Uterus (tissue), 4 donors: ENCODE results near the gene BOLA1. TPM values are rescaled to one million over a fixed set of nuclear protein-coding genes. Genes with fewer than 3 reads are reported as not detected.
"Not testable (repeated sequence)": the region's sequence is repeated elsewhere in the genome, so short reads cannot be mapped to it uniquely, and the experiment has no call there.

Experiments used
- DNase-seq, 2 donors: peaks; one replicate each; pipeline ENCODE4 v3.0.0-alpha.2; 2019 to 2020
- H3K27ac ChIP-seq, 2 donors: fragments of 200-600 bp; sonication (generic); 1 replicate in 1 of 2; 2 replicates in 1 of 2; pipeline ENCODE4 v1.5.1; 2016 to 2018
- H3K27me3 ChIP-seq, 2 donors: fragments of 200-600 bp; sonication (generic); one replicate each; pipeline ENCODE4 v1.5.1; 2018 to 2019; ENCODE audit warnings: control low read depth in 1 of 2
- H3K36me3 ChIP-seq, 2 donors: fragments of 200-600 bp; sonication (generic); one replicate each; pipeline ENCODE4 v1.5.1; 2019; ENCODE audit warnings: control low read depth in 1 of 2
- H3K4me1 ChIP-seq, 2 donors: fragments of 200-600 bp; sonication (generic); one replicate each; pipeline ENCODE4 v1.5.1; 2018 to 2019; ENCODE audit warnings: control low read depth in 1 of 2
- H3K4me3 ChIP-seq, 2 donors: fragments of 200-600 bp; sonication (generic); 1 replicate in 1 of 2; 2 replicates in 1 of 2; pipeline ENCODE4 v1.5.1; 2018 to 2019; ENCODE audit warnings: mild to moderate bottlenecking in 1 of 2
- H3K9me3 ChIP-seq, 2 donors: fragments of 200-600 bp; sonication (generic); one replicate each; pipeline ENCODE4 v1.5.1; 2019; ENCODE audit warnings: control low read depth in 1 of 2
- POLR2A ChIP-seq, 2 donors: fragments of 450-650 bp; IDR thresholded peaks; one replicate each; pipeline ENCODE4 v1.6.1; 2016; ENCODE audit warnings: antibody characterized with exemption in 2 of 2, mild to moderate bottlenecking in 1 of 2, moderate library complexity in 1 of 2
- intact Hi-C: fragments of 100-400 bp; cut with DNase I; formaldehyde crosslinking; loops from one replicate; pipeline ENCODE4 v1.15.1; 2023; ENCODE audit warnings: low total_unique reads
- total RNA-seq, 4 donors: library from RNA; depleted of rRNA in 3 of 4; stranded (reverse); fragments of >200 nt in 3 of 4; gene quantifications; one replicate each; pipeline versions ENCODE4 v1.1.0 to v1.2.4, GENCODE V29; 2014 to 2023
- TF ChIP-seq, protein P1 (sequence below), 4 experiments: fragments of 200-600 bp in 2 of 4; fragments of 450-650 bp in 2 of 4; sonication (generic) in 2 of 4; IDR thresholded peaks; one replicate each; pipeline ENCODE4 v1.5.1; 2016 to 2019; ENCODE audit warnings: antibody characterized with exemption in 4 of 4, mild to moderate bottlenecking in 2 of 4, moderate library complexity in 1 of 4
- donor health status: DM: yes; HTN: yes; CAD: no.

BOLA1 gene
- total RNA-seq, 4 donors from 2014 or later, result 2.1 to 51.2 (median 15.3) TPM

DNA sequence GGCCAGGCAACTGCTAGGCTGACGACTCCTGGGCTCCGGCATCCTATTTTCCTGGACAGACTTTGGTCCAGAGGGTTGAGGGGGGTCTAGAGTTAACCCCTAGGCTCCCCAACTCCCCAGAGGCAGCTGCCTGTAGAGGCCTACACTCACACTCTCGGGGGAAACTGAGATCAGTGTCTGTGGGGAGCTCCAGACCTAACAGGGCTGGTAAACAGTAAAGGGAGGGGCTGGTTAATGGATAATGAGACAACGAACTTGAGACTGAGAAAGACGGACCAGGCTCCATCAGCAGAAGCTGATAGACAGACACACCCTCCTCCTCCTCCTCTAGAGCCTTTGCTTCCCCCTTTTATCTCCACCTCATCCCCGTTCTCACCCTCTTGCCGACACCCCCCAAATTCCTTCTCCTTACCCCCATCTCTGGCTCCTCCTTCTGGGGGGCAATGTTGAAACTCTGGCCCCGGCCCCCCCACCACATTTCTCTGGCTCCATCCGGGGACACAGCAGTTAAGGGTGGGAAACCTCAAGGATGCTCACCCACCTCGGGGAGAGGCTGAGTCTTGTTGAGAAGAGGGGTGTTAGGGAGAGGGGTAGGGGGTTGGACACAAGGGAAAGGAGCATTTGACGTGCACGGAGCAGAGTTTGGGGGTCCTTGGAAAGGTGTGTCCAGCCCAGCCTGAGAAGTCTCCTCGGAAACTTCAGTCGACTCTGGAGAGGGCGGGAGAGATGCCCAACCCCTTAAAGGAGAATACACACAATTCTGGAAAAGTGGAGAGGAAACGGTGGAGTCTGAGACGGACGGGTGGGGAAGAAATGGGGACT is 37.0 kb downstream of the BOLA1 start, which contains the start of gene MTMR11:
TSS of gene MTMR11 (minus strand) at position 710 of the 822 bp plus-strand sequence. CDS start at position 478, 232 bp downstream.
- H3K4me3 ChIP-seq, result peak within 1 kb of the TSS; percentile 66 to 73
- peak within 1 kb of the TSS; percentile 88 to 90 for H3K27ac ChIP-seq
- H3K9me3 ChIP-seq, result no peaks in the 10 kb centered on the region
- intact Hi-C loops, result no loop called here
- no peaks in the 10 kb centered on the region for H3K27me3 ChIP-seq
- DNase-seq, result peak; percentile 41 to 67
- peaks cover 0 to 10% of the 10 kb centered on the region in 2 donors for H3K4me1 ChIP-seq
- no peaks in the 10 kb centered on the region for H3K36me3 ChIP-seq
- no peak for TF ChIP-seq POLR2A (IDR thresholded peaks at IDR 0.05)
- TF ChIP-seq, protein P1, sequence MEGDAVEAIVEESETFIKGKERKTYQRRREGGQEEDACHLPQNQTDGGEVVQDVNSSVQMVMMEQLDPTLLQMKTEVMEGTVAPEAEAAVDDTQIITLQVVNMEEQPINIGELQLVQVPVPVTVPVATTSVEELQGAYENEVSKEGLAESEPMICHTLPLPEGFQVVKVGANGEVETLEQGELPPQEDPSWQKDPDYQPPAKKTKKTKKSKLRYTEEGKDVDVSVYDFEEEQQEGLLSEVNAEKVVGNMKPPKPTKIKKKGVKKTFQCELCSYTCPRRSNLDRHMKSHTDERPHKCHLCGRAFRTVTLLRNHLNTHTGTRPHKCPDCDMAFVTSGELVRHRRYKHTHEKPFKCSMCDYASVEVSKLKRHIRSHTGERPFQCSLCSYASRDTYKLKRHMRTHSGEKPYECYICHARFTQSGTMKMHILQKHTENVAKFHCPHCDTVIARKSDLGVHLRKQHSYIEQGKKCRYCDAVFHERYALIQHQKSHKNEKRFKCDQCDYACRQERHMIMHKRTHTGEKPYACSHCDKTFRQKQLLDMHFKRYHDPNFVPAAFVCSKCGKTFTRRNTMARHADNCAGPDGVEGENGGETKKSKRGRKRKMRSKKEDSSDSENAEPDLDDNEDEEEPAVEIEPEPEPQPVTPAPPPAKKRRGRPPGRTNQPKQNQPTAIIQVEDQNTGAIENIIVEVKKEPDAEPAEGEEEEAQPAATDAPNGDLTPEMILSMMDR (IDR thresholded peaks at IDR 0.05), result no peak

DNA sequence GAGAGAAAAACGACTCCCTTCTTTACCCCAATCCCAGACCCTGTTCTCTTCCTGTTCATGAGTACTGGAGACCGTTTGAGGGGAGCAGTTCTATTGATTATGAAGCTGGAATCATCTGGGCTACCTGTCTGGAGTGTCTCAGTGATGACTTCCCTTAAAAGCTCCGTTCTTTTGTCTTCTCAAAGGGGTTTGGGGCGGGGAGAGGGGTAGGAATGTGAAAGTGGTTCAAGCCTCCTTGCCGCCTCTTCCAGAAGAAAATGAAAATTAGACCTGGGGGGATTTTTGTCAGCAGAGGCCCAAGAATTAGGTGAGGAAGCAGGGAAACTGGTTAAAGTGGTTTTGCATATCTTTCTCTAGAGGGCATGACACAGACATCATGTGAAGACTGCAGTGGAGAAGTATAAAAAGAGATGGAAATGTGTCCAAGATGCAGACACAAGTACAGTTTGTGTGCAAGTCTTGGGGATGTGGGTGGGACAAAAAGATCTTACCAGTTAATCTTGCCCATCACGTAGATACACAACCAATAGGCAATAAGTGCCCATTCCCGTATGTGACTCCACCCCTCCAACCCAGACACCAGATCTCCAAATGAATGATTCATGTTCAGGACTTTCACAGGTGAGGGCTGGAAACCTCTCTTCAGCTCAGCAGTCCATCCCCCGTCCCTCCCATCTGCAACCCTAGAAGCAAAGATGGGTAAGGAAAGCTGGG is 37.8 kb downstream of the BOLA1 start:
- Histone ChIP-seq H3K27ac (peak overlapping the region; percentile 88 to 90), H3K27me3 (no peaks in the 10 kb centered on the region), H3K9me3 (no peaks in the 10 kb centered on the region), H3K4me1 (peaks cover 0 to 10% of the 10 kb centered on the region in 2 donors), H3K36me3 (no peaks in the 10 kb centered on the region), H3K4me3 (peak overlapping the region; percentile 66 to 73)
- TF ChIP-seq, protein P1 (IDR thresholded peaks at IDR 0.05), result peak in 2 of 4 experiments; percentile 10 to 14
- TF ChIP-seq POLR2A (IDR thresholded peaks at IDR 0.05), result no peak
- DNase-seq, result no peak
- intact Hi-C loops, result no loop called here

DNA sequence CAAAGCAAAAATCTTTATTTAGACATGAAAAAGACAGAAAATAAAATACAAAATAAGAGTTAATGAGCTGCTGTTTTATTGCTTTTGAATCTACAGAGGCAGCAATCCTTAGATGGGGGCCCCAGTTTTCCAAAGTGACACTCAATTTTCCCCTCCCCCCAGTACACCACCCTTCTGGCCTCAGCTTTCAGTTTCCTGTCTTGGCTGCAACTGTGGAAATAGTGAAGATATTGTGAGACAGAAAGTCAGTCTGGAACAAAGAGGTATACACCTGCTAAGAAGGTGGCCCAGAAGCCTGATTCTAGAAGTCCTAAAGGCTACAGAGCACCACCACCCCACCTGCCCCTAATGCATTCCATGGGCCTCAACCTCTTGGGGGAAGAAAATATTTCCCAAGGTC is 38.4 kb downstream of the BOLA1 start:
- H3K4me3 ChIP-seq, result no peak overlapping the region
- H3K4me1 ChIP-seq, result peaks cover 0 to 10% of the 10 kb centered on the region in 2 donors
- H3K9me3 ChIP-seq, result no peaks in the 10 kb centered on the region
- H3K27me3 ChIP-seq, result no peaks in the 10 kb centered on the region
- H3K27ac ChIP-seq, result peak overlapping the region; percentile 88 to 90
- no peak for DNase-seq
- intact Hi-C loops, result no loop called here
- no peaks in the 10 kb centered on the region for H3K36me3 ChIP-seq
- TF ChIP-seq, protein P1 (IDR thresholded peaks at IDR 0.05), result no peak
- no peak for TF ChIP-seq POLR2A (IDR thresholded peaks at IDR 0.05)

DNA sequence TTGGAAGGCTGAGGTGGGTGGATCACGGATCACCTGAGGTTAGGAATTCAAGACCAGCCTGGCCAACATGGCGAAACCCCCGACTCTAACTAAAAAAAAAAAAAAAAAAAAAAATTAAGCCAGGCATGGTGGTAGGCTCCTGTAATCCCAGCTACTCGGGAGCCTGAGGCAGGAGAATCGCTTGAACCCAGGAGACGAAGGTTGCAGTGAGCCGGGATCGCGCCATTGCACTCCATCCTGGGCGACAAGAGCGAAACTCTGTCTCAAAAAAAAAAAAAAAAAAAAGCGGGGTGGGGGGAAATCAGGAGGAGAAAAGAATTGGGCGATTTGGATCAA is 39.3 kb downstream of the BOLA1 start:
- peak overlapping the region; percentile 30 to 38 for H3K4me3 ChIP-seq
- H3K27me3 ChIP-seq, intact Hi-C loops, H3K36me3 ChIP-seq, H3K9me3 ChIP-seq, H3K4me1 ChIP-seq, DNase-seq: not testable (repeated sequence)
- H3K27ac ChIP-seq, result peak overlapping the region; percentile 88 to 90

DNA sequence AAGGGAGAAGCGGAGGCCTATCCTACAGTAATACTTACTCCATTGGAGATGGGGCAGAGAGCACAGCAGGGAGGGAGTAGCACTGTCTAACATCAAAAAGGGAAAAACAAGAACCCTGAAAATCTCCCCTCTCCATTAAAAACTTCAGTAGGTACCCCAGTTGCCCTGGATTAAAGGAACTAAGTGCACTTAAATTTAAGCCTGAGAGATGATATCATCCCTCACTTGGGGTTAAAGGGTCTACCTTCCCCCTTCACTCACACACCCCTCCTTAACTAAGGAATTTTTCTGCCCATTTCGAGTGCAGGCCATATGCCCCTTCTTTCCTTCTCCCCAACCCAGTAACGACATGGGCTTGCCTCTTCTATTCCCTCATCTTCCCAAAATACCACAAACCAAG is 41.1 kb downstream of the BOLA1 start:
- H3K27me3 ChIP-seq, result no peaks in the 10 kb centered on the region
- H3K4me1 ChIP-seq, result peaks cover 0 to 9% of the 10 kb centered on the region in 2 donors
- no peak for DNase-seq
- H3K36me3 ChIP-seq, result no peaks in the 10 kb centered on the region
- no peaks in the 10 kb centered on the region for H3K9me3 ChIP-seq
- peak overlapping the region; percentile 88 to 90 for H3K27ac ChIP-seq
- TF ChIP-seq, protein P1 (IDR thresholded peaks at IDR 0.05), result no peak
- TF ChIP-seq POLR2A (IDR thresholded peaks at IDR 0.05), result no peak
- intact Hi-C loops, result no loop called here
- no peak overlapping the region for H3K4me3 ChIP-seq
